A549 (cell line): ENCODE data around the gene GPR153.

Source experiments
- BHLHE40 ChIP-seq: IDR thresholded peaks from 2 replicates; pipeline ENCODE4 v1.6.1; 2012; ENCODE audit warnings: low read depth, low read length, inconsistent platforms
- CBX8 ChIP-seq: fragments of 200-600 bp; sonication (generic); IDR thresholded peaks from 2 replicates; pipeline ENCODE4 v1.6.1; 2016
- HEYL ChIP-seq: fragments of 250-450 bp; sonication (Bioruptor Pico); IDR thresholded peaks from 2 replicates; pipeline ENCODE4 v1.8.0; 2021; ENCODE audit warnings: mild to moderate bottlenecking, moderate library complexity
- HOXA7 ChIP-seq: fragments of 250-450 bp; sonication (Bioruptor Pico); IDR thresholded peaks from 2 replicates; pipeline ENCODE4 v1.5.0; 2020; ENCODE audit warnings: mild to moderate bottlenecking, moderate library complexity
- HOXB5 ChIP-seq: fragments of 250-450 bp; sonication (Bioruptor Pico); IDR thresholded peaks from 2 replicates; pipeline ENCODE4 v1.5.0; 2020; ENCODE audit warnings: mild to moderate bottlenecking, moderate library complexity
- MAZ ChIP-seq: fragments of 150-350 bp; IDR thresholded peaks from 2 replicates; pipeline ENCODE4 v1.6.1; 2014; ENCODE audit warnings: antibody characterized with exemption, low read depth, low read length, borderline replicate concordance
- MYC ChIP-seq: IDR thresholded peaks from 2 replicates; pipeline ENCODE4 v1.6.1; 2012; ENCODE audit warnings: mild to moderate bottlenecking, inconsistent platforms, low read length, improper control_type of control experiment, borderline replicate concordance
- NPAS2 ChIP-seq: fragments of 250-450 bp; sonication (Bioruptor Pico); IDR thresholded peaks from 2 replicates; pipeline ENCODE4 v1.8.0; 2022; ENCODE audit warnings: mild to moderate bottlenecking, moderate library complexity, borderline replicate concordance
- ZC3H11A ChIP-seq: fragments of 450-650 bp; IDR thresholded peaks from 2 replicates; pipeline ENCODE4 v1.6.1; 2014; ENCODE audit warnings: antibody characterized with exemption, mild to moderate bottlenecking
- ZFP36 ChIP-seq: fragments of 450-650 bp; IDR thresholded peaks from 2 replicates; pipeline ENCODE4 v1.6.1; 2014; ENCODE audit warnings: borderline replicate concordance; ENCODE audit not compliant: partially characterized antibody
- TF ChIP-seq, protein P1 (sequence below): fragments of >200 bp; sonication (Bioruptor Twin); formaldehyde crosslinking; IDR thresholded peaks from 3 replicates; pipeline ENCODE4 v1.5.1; 2016
- TF ChIP-seq, protein P2 (sequence below): fragments of 450-650 bp; IDR thresholded peaks from 2 replicates; pipeline ENCODE4 v1.6.1; 2014; ENCODE audit warnings: antibody characterized with exemption

DNA sequence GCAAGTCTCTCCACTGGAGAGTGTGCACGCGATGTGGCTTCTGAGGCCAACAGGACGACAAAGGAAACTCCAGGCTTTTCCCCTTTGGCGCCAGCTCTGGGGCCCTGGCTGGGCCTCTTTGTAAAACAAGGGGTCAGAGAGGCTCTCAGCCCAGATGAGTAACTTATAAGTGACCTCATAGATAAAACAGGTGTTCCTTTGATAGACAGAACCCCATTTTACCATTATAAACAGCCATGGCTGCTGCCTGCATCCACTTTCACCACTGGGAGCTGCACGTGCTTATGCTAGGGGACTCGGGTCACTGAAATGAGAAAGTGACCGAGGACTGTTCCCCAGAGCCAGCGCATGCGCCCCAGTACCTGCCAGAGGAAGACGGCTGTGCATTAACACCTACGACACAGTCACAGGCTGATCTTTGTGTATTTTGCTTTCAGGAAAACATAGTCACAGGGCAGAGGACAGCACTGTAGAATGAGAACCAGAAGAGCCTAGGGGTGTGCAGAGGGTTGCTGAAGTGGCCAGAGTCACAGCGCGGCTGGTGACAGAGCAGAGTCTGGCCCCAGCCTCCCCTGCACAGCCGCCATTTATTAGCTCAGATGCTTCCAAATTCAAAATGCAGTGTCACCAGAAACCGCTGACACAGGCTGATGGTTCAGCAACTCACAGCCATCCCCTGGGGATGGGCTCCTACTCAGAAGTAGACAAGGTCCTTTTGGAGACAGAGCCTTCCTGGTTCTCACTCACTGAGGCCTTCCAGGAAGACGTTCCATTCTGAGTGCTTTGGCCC is 42.3 kb downstream of the GPR153 start:
- TF ChIP-seq, protein P1, sequence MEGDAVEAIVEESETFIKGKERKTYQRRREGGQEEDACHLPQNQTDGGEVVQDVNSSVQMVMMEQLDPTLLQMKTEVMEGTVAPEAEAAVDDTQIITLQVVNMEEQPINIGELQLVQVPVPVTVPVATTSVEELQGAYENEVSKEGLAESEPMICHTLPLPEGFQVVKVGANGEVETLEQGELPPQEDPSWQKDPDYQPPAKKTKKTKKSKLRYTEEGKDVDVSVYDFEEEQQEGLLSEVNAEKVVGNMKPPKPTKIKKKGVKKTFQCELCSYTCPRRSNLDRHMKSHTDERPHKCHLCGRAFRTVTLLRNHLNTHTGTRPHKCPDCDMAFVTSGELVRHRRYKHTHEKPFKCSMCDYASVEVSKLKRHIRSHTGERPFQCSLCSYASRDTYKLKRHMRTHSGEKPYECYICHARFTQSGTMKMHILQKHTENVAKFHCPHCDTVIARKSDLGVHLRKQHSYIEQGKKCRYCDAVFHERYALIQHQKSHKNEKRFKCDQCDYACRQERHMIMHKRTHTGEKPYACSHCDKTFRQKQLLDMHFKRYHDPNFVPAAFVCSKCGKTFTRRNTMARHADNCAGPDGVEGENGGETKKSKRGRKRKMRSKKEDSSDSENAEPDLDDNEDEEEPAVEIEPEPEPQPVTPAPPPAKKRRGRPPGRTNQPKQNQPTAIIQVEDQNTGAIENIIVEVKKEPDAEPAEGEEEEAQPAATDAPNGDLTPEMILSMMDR: no peak
- TF ChIP-seq MAZ (no peak), HOXA7 (no peak), BHLHE40 (no peak), CBX8 (no peak), HEYL (CRISPR knock-in tag) (no peak), NPAS2 (CRISPR knock-in tag) (no peak), ZFP36 (no peak), HOXB5 (CRISPR knock-in tag) (no peak), ZC3H11A (no peak), MYC (no peak)
- TF ChIP-seq, protein P2, sequence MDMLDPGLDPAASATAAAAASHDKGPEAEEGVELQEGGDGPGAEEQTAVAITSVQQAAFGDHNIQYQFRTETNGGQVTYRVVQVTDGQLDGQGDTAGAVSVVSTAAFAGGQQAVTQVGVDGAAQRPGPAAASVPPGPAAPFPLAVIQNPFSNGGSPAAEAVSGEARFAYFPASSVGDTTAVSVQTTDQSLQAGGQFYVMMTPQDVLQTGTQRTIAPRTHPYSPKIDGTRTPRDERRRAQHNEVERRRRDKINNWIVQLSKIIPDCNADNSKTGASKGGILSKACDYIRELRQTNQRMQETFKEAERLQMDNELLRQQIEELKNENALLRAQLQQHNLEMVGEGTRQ: no peak
